Stimulated activated CD8-positive, alpha-beta memory T cell treated with anti-CD3 and anti-CD28 coated beads, Interleukin-4, amount 100 ng/mL, for 1 hour (primary cell): ENCODE data around the gene AKR1C4.
"Not testable (repeated sequence)": the region's sequence is repeated elsewhere in the genome, so short reads cannot be mapped to it uniquely, and the experiment has no call there.

Experiments used
- DNase-seq, 2 donors: peaks; one replicate each; pipeline ENCODE4 v3.0.0-alpha.2; 2020; ENCODE audit warnings: low read depth in 2 of 2, low spot score in 1 of 2

Gene AKR1C4

GRCh38 chr10:5196702-5197113 is at the start of gene AKR1C4:
TSS of gene AKR1C4 (plus strand) at chr10:5196837. CDS start at chr10:5196868, 31 bp downstream.
- no peak for DNase-seq

DNA sequence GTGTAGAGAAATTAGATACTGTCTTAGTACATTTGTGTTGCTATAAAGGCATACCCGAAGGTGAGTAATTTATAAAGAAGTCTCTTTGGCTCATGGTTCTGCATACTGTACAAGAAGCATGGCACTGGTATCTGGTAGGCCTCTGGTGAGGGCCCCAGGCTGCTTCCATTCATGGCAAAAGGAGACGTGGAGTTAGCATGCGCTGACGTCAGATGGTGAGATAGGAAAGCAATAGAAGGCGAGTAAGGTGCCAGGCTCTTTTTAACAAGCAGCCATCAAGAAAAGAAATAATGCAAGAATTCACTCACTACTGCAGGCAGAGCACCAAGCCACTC is 49.8 kb upstream of the AKR1C4 start:
- DNase-seq = no peak

DNA sequence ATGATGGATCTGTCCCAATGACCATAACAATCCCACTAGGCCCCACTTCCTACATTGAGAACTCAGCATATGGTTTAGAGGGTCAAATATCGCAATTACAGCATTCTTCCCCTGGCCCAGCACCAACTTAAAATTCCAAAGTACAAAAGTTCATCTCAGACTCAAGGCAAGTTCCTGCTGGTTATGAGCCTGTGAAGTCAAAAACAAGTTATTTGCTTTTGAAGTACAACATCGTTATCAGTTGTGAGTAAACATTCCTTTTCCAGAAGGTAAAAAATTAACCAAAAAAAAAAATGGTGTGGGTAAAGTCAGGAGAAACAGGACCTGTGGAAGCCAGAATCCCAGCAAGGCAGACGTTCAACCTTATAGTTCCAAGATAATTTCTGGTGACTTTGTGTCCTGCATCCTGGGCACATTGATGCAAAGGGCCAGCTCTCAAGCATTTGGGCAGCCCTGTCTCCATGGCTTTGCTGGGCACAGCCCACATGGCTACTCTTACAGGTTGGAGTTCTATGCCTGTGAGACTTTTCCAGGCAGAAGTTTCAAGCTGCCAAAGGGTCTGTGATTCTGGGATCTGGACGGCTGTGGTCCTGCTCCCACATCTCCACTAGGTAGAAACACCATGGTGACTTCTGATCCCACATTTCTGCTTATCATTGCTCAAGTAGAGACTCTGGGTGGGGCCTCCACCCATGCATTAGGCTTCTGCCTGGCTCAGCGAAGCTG is 49.2 kb upstream of the AKR1C4 start:
- DNase-seq = no peak

DNA sequence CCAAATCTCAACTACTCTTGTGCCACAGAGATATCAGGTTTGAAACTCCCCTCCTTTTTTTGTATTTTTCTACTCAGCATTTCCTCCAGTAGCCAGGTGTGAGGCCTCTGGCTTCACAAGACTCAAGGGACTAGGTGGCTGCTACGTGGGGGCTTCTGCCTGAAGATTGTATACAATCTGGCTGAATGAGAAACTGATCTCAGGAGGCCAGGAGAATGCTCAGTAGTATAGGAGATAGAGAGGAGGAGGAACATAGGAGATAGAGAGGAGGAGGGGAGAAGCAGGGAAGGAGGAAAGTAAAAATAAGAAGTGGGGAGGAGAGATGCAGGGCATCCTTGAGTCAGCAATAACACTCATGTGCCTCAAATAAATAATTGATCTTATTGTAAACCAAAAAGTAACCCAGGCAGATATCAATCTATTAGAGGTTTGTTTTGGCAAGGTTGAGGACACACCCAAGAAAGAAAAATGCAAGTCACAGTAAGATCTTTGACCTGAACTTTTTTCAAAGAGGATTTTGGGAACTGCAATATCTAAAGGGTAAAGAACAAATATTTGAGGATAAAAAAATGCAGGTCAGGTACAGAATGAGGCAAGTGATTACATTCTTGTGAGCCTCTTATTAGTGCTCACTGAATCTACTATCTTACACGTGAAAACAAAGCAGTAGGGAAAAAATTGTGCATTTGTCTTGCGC is 48.5 kb upstream of the AKR1C4 start:
- no peak for DNase-seq

DNA sequence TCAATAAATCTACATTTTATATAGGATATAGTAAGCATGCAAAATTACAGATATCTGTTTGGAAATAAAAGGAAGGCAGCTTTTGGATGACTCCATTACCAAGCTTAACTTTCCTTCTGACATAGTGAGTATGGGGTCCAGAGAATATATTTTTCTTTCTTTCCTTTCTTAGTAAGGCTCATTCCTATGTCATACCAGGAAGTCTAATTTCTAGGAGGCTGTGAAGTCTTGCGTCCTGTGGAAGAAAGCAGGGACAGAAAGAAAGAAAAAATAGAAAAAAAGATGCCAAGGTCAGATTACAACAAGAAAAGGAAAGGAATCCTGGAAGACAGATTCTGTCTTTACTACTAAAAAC is 48.0 kb upstream of the AKR1C4 start:
- no peak for DNase-seq

DNA sequence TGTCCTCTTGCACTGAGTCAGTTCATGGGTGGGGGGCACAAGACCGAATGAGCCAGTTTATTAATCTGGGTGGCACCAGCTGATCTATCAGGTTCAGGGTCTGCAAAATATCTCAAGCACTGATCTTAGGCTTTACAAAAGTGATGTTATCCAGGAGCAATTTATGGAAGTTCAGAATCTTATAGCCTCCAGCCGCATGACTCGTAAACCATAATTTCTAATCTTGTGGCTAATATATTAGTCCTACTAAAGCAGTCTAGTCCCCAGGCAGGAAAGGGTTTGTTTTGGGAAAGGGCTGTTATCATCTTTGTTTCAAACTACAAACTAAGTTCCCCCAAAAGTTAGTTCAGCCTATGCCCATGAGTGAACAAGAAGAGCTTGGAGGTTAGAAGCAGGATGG is 45.6 kb upstream of the AKR1C4 start:
- DNase-seq = no peak

GRCh38 chr10:5155951-5156350 is 40.7 kb upstream of the AKR1C4 start:
- no peak for DNase-seq

DNA sequence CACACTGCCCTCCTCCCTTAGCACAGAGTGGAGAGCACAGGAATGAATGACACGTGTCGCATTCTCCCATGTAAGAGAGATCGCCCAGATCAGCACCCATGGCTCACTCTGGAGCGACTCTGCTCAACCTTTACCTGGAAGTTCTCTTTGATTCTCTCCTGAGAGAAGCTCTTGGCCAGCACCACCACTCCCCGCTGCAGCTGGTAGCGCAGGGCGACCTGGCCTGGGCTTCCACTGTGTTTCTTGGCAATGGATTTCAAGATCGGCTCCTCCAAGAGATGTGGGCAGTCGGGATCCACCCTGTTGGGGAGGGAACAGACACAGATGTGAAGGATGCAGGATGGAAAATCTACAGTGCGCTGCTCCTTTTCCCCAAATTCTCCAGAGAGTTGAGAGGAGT is 39.1 kb upstream of the AKR1C4 start:
- DNase-seq = no peak

GRCh38 chr10:5159126-5159525 is 37.5 kb upstream of the AKR1C4 start:
- DNase-seq = no peak

DNA sequence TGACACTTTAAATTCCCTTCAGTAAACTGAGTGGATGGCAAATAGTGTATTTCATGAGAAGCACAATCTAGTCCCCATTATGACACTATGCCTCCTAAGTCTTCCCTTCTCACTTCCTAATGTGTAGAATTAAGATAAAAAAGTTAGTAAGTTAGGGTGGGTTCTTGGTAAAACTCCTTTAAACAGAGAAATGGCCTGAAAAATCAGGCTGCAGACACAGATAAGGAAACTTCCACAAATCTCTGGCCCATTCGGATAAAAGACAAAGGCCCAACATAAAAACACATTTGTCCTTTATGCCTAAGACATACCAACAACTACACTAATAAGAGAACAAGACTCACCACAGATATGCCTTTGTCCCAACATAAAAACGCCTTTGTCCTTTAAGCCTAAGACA is 33.1 kb upstream of the AKR1C4 start:
- no peak for DNase-seq

- no peak for DNase-seq
Observed at GRCh38 chr10:5165738-5166137, 30.9 kb upstream of the AKR1C4 start.

DNA sequence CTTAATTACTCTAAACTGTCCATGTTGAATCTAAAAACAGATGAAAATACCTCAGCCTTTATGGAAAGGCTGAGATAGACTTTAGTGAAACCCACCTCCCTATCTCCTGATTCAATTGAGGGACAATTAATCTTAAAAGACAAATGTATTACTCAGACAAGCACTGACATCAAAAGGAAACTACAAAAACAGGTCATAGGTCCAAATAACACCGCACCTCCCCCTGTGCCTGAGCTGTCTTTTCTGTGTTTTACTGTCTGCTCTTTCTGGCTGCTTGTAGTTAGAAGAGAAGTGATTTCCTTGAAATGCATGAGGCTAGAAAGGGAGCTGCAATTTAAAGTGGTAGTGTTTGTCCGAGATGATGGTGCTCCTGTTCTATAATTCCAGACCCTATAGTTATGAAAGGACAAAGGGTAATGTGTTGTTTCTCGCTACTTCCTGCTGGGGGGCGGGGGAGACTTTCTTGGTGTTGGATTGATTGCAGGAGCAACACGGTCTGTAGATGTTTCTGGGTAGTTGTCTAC is 27.7 kb upstream of the AKR1C4 start:
- no peak for DNase-seq

GRCh38 chr10:5175581-5175980 is 21.1 kb upstream of the AKR1C4 start:
- not testable (repeated sequence) for DNase-seq

DNA sequence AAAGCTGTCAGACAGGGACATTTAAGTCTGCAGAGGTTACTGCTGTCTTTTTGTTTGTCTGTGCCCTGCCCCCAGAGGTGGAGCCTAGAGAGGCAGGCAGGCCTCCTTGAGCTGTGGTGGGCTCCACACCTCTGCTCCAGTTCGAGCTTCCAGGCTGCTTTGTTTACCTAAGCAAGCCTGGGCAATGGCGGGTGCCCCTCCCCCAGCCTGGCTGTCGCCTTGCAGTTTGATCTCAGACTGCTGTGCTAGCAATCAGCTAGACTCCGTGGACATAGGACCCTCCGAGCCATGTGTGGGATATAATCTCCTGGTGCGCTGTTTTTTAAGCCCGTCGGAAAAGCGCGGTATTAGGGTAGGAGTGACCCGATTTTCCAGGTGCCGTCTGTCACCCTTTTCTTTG is 16.1 kb upstream of the AKR1C4 start:
- not testable (repeated sequence) for DNase-seq

- no peak for DNase-seq
Observed at GRCh38 chr10:5183923-5184322, 12.7 kb upstream of the AKR1C4 start.

- DNase-seq = no peak
Observed at GRCh38 chr10:5184987-5185775, 11.5 kb upstream of the AKR1C4 start, which contains the start of gene AKR1C8. TSS of gene AKR1C8 (minus strand) at chr10:5185150. CDS start at chr10:5185104, 46 bp downstream.

DNA sequence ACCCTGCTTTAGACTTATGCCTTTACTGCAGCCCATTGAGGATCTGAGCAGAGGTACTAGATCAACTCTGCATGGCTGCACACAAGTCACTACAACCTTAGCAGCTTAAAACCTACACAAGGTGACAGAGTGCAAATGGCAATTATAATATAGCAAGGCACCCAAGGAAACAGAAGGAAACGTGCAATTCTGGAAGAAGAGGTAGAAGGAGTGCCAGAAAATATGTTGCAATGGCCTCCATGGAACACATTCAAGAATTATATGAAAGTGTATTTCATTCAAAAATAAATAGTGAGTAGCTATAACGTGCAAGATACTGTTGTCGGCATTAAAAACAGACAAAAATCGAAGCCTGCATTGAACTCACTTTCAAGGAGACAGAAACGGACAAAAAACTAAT is 8.8 kb upstream of the AKR1C4 start:
- DNase-seq = no peak

- DNase-seq = no peak
Observed at GRCh38 chr10:5188358-5188757, 8.3 kb upstream of the AKR1C4 start.

- no peak for DNase-seq
Observed at GRCh38 chr10:5194431-5194830, 2.2 kb upstream of the AKR1C4 start.

GRCh38 chr10:5195727-5196374 is 786 bp upstream of the AKR1C4 start:
- DNase-seq = no peak

- DNase-seq = no peak
Observed at GRCh38 chr10:5198386-5198785, 1.7 kb downstream of the AKR1C4 start.
